Prostate gland (tissue), 2 donors: ENCODE measurements around the gene BTBD2. TPM values are rescaled to one million over a fixed set of nuclear protein-coding genes. Genes with fewer than 3 reads are reported as not detected.

Experiments
- DNase-seq: peaks from one replicate; pipeline ENCODE4 v3.0.0-alpha.2; 2019; ENCODE audit warnings: low spot score
- H3K27ac ChIP-seq, 2 donors: fragments of 200-600 bp; sonication (generic); 2 replicates each; pipeline ENCODE4 v1.5.1; 2017 to 2019
- H3K27me3 ChIP-seq: fragments of 200-600 bp; sonication (generic); replicated peaks from 2 replicates; pipeline ENCODE4 v1.5.1; 2019; ENCODE audit not compliant: insufficient read depth
- H3K36me3 ChIP-seq, 2 donors: fragments of 200-600 bp; sonication (generic); 1 replicate in 1 of 2; 2 replicates in 1 of 2; pipeline versions ENCODE4 v1.5.1 to v1.8.1; 2017 to 2019
- H3K4me1 ChIP-seq: fragments of 200-600 bp; sonication (generic); replicated peaks from 2 replicates; pipeline ENCODE4 v1.5.1; 2019
- H3K4me3 ChIP-seq, 2 donors: fragments of 200-600 bp; sonication (generic); 2 replicates each; pipeline ENCODE4 v1.5.1; 2017 to 2019
- H3K9me3 ChIP-seq: fragments of 200-600 bp; sonication (generic); 2 replicates; pipeline ENCODE4 v1.5.1; 2017
- CTCF ChIP-seq, 4 experiments: fragments of 200-600 bp in 2 of 4; fragments of 450-650 bp in 2 of 4; sonication (generic) in 2 of 4; IDR thresholded peaks; 1 replicate in 3 of 4; 2 replicates in 1 of 4; pipeline ENCODE4 v1.5.1; 2016 to 2019; ENCODE audit warnings: antibody characterized with exemption in 4 of 4, mild to moderate bottlenecking in 2 of 4, moderate library complexity in 2 of 4
- POLR2A ChIP-seq: fragments of 450-650 bp; IDR thresholded peaks from one replicate; pipeline ENCODE4 v1.6.1; 2016; ENCODE audit warnings: antibody characterized with exemption, mild to moderate bottlenecking
- POLR2AphosphoS5 ChIP-seq: sonication (generic); formaldehyde crosslinking; IDR thresholded peaks from one replicate; pipeline ENCODE4 v1.6.1; 2017; ENCODE audit warnings: antibody characterized with exemption
- WGBS: methylation state at CpG from one replicate; pipeline ENCODE4 v1.1.5; 2018; 5-methylcytosine and 5-hydroxymethylcytosine counted together
- intact Hi-C: fragments of 100-400 bp; cut with DNase I; formaldehyde crosslinking; loops from one replicate; pipeline ENCODE4 v1.14.2; 2022
- total RNA-seq, 2 donors: library from RNA; depleted of rRNA; stranded (reverse); fragments of >200 nt; gene quantifications; one replicate each; pipeline ENCODE4 v1.1.0, GENCODE V29; 2016

BTBD2 gene
- total RNA-seq, 2 donors from 2014 or later, result 116 to 136 TPM

- peak overlapping the region; percentile 99 to 100 for H3K27ac ChIP-seq
- peak overlapping the region; percentile 3 to 6 for H3K4me3 ChIP-seq
- TF ChIP-seq POLR2A, result peak; percentile 75
- TF ChIP-seq POLR2AphosphoS5, result peak; percentile 100
- no peak for TF ChIP-seq CTCF (IDR thresholded peaks at IDR 0.05)
- DNase-seq, result peak; percentile 98
- 2% methylated on average over 19 of the region's 19 CpGs for WGBS
- no peaks in the 10 kb centered on the region for H3K36me3 ChIP-seq
- H3K27me3 ChIP-seq, result no peaks in the 10 kb centered on the region
- H3K4me1 ChIP-seq, result peaks cover 11% of the 10 kb centered on the region
- H3K9me3 ChIP-seq, result no peaks in the 10 kb centered on the region
- intact Hi-C loops, result no loop called here
Observed at GRCh38 chr19:2032296-2032941, 16.9 kb upstream of the BTBD2 start.

- no peak overlapping the region for H3K4me3 ChIP-seq
- H3K27ac ChIP-seq, result peak overlapping the region; percentile 16 to 76
- no peaks in the 10 kb centered on the region for H3K36me3 ChIP-seq
- no peaks in the 10 kb centered on the region for H3K27me3 ChIP-seq
- no peak for DNase-seq
- no peak for TF ChIP-seq POLR2AphosphoS5
- peak in 2 of 4 experiments; percentile 9 to 34 for TF ChIP-seq CTCF (IDR thresholded peaks at IDR 0.05)
- WGBS, result 44% methylated on average over 9 of the region's 9 CpGs
- peaks cover 7% of the 10 kb centered on the region for H3K4me1 ChIP-seq
- intact Hi-C loops, result no loop called here
- H3K9me3 ChIP-seq, result no peaks in the 10 kb centered on the region
Observed at GRCh38 chr19:2027361-2027760, 11.8 kb upstream of the BTBD2 start.

- TF ChIP-seq POLR2A, result no peak
- TF ChIP-seq CTCF (IDR thresholded peaks at IDR 0.05), result no peak
- no peak for TF ChIP-seq POLR2AphosphoS5
- H3K27ac ChIP-seq, result no peak overlapping the region
- WGBS, result 88% methylated on average over 10 of the region's 10 CpGs
- no peaks in the 10 kb centered on the region for H3K36me3 ChIP-seq
- H3K4me3 ChIP-seq, result no peak overlapping the region
- H3K4me1 ChIP-seq, result peaks cover 4% of the 10 kb centered on the region
- intact Hi-C loops, result no loop called here
- H3K9me3 ChIP-seq, result no peaks in the 10 kb centered on the region
- no peak for DNase-seq
- H3K27me3 ChIP-seq, result no peaks in the 10 kb centered on the region
Observed at GRCh38 chr19:2026770-2027169, 11.3 kb upstream of the BTBD2 start.

GRCh38 chr19:2022289-2022688 lies 6.8 kb upstream of the BTBD2 start:
- no peaks in the 10 kb centered on the region for H3K9me3 ChIP-seq
- H3K4me1 ChIP-seq, result no peaks in the 10 kb centered on the region
- H3K27ac ChIP-seq, result no peak overlapping the region
- H3K27me3 ChIP-seq, result no peaks in the 10 kb centered on the region
- 92% methylated on average over 2 of the region's 2 CpGs for WGBS
- DNase-seq, result no peak
- no peaks in the 10 kb centered on the region for H3K36me3 ChIP-seq
- H3K4me3 ChIP-seq, result no peak overlapping the region
- no peak for TF ChIP-seq POLR2A
- no peak for TF ChIP-seq CTCF (IDR thresholded peaks at IDR 0.05)
- no peak for TF ChIP-seq POLR2AphosphoS5
- intact Hi-C loops, result no loop called here

- TF ChIP-seq POLR2AphosphoS5 (no peak), CTCF (IDR thresholded peaks at IDR 0.05) (no peak)
- H3K9me3 ChIP-seq, result no peaks in the 10 kb centered on the region
- H3K27me3 ChIP-seq, result no peaks in the 10 kb centered on the region
- no peak for DNase-seq
- H3K36me3 ChIP-seq, result no peaks in the 10 kb centered on the region
- no peaks in the 10 kb centered on the region for H3K4me1 ChIP-seq
- intact Hi-C loops, result no loop called here
- 67% methylated on average over 3 of the region's 4 CpGs for WGBS
- no peak overlapping the region for H3K27ac ChIP-seq
- H3K4me3 ChIP-seq, result no peak overlapping the region
Observed at GRCh38 chr19:2021453-2022140, 6.1 kb upstream of the BTBD2 start.
